GM21825 (cell line): ENCODE results near the gene OTC.

Source experiments
- ATAC-seq: cut with Tn5 transposase; IDR thresholded peaks from one replicate; pipeline ENCODE4 v1.9.1; 2021; ENCODE audit warnings: mild to moderate bottlenecking, moderate library complexity; ENCODE audit not compliant: unreplicated experiment

OTC gene

GRCh38 chrX:38357747-38358673 is 5.6 kb downstream of the OTC start:
- no peak for ATAC-seq

- no peak for ATAC-seq
Observed at GRCh38 chrX:38363046-38363445, 10.6 kb downstream of the OTC start.

- ATAC-seq, result no peak
Observed at GRCh38 chrX:38365954-38366353, 13.6 kb downstream of the OTC start.

GRCh38 chrX:38368774-38369173 is 16.4 kb downstream of the OTC start:
- no peak for ATAC-seq

- ATAC-seq, result no peak
Observed at GRCh38 chrX:38371641-38372040, 19.2 kb downstream of the OTC start.

GRCh38 chrX:38374431-38374830 is 22.0 kb downstream of the OTC start:
- ATAC-seq, result no peak

GRCh38 chrX:38375891-38376290 is 23.5 kb downstream of the OTC start:
- ATAC-seq, result no peak

GRCh38 chrX:38376747-38377146 is 24.3 kb downstream of the OTC start:
- no peak for ATAC-seq

- no peak for ATAC-seq
Observed at GRCh38 chrX:38379088-38379487, 26.7 kb downstream of the OTC start.

GRCh38 chrX:38382663-38383062 is 30.3 kb downstream of the OTC start:
- ATAC-seq, result no peak

GRCh38 chrX:38400389-38400910 is 48.0 kb downstream of the OTC start:
- no peak for ATAC-seq

- no peak for ATAC-seq
Observed at GRCh38 chrX:38402118-38402517, 49.7 kb downstream of the OTC start.

GRCh38 chrX:38403834-38404233 is 51.4 kb downstream of the OTC start:
- ATAC-seq, result no peak

GRCh38 chrX:38407126-38407525 is 54.7 kb downstream of the OTC start:
- ATAC-seq, result no peak

- ATAC-seq, result no peak
Observed at GRCh38 chrX:38409289-38409688, 56.9 kb downstream of the OTC start.

- ATAC-seq, result no peak
Observed at GRCh38 chrX:38426785-38427184, 74.4 kb downstream of the OTC start.

- ATAC-seq, result no peak
Observed at GRCh38 chrX:38431525-38431924, 79.1 kb downstream of the OTC start.

- no peak for ATAC-seq
Observed at GRCh38 chrX:38435130-38435529, 82.7 kb downstream of the OTC start.

GRCh38 chrX:38437093-38437492 is 84.7 kb downstream of the OTC start:
- ATAC-seq, result no peak

- ATAC-seq, result no peak
Observed at GRCh38 chrX:38438321-38438720, 85.9 kb downstream of the OTC start.

- ATAC-seq, result no peak
Observed at GRCh38 chrX:38452603-38453002, 100.2 kb downstream of the OTC start.

- ATAC-seq, result no peak
Observed at GRCh38 chrX:38458071-38458470, 105.7 kb downstream of the OTC start.

- no peak for ATAC-seq
Observed at GRCh38 chrX:38462257-38462656, 109.9 kb downstream of the OTC start.
